ENCODE data around the gene WDR27. TPM values are rescaled to one million over a fixed set of nuclear protein-coding genes. Genes with fewer than 3 reads are reported as not detected.

Gene WDR27
- total RNA-seq, 4 donors from 2014 or later, result 2.8 to 31.6 (median 4.0) TPM

DNA sequence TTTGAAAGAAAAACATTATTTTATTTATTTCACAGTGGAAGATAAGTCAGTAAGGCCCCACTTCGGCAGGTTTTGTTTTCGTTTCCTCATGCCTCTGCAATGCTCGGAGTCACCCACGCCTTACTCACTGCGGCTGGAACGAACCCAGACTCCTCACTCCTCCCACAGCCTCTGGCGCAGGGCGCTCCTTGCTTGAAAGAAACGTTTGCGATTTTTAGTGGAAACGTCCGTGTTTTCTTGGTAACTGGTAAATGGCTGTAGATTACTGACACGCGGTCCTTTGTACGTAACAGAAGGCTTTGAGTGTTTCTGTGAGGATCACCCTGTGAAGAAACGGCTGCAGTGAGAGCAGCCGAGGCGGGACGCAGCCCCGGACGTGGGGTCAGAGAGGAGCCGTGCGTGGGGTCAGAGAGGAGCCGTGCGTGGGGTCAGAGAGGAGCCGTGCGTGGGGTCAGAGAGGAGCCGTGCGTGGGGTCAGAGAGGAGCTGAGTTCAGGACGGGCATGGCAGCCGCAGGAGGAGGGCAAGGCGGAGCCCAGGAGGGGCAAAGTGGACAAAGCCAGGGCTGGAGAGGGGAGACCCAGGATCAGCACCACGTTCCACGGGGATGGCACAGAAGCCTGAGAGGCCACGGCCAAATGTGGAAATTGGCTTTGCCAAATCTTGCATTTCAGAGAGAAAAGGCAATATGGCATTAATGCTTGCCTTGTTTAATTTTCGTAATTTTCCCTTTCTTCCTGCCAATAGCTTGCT, 249.5 kb downstream of the WDR27 start:
- intact Hi-C loops (cut with DNase I; ENCODE audit: low total_unique reads) (no loop called here), in situ Hi-C loops (cut with MboI; ENCODE audit: low sequenced_read_pairs in 4 of 4) (no loop called here)
- Histone ChIP-seq H3K4me3 (peak overlapping the region in 3 of 4 donors; percentile 39 to 46 (median 39)), H3K27ac (peak overlapping the region; percentile 65 to 76 (median 70)), H3K4me1 (no peaks in the 10 kb centered on the region), H3K27me3 (no peaks in the 10 kb centered on the region), H3K36me3 (no peaks in the 10 kb centered on the region), H3K9me3 (no peaks in the 10 kb centered on the region)
- peak; percentile 81 to 86 for ATAC-seq
- peak; percentile 50 to 65 for DNase-seq
- TF ChIP-seq CTCF (IDR thresholded peaks at IDR 0.05 in 4 of 5, conservative IDR thresholded peaks at IDR 0.05 in 1 of 5) (no peak), POLR2A (IDR thresholded peaks at IDR 0.05) (peak in 1 of 2 donors; percentile 33)

DNA sequence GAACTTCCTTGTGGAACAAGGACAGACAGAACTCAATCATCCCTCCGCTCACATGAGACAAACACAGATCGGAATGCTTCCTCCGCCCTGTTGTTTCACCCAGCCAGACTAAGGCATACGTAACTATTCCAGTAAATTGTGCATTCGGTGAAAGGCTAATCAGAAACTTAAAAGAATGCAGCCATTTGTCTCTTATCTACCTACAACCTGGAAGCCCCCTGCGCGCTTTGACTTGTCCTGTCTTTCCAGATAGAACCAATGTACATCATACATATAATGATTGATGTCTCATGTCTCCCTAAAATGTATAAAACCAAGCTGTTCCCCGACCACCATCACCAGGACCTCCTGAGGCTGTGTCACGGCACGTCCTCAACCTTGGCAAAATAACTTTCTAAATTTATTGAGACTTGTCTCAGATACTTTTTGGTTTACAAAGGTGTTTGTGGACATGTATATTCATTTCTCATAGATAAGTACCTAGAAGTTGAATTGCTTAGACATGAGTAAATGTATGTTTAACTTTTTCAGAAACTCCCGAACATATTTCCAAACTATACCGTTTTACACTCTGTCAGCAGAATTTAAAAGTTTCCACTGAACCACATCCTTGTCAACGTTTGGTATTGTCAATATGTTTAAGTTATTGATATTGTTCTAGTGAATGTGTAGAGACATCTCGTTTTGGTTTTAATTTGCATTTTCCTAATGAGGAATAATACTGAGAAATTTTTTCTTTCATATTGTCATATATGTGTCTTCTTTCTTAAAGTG, 250.6 kb downstream of the WDR27 start:
- in situ Hi-C loops (cut with MboI; ENCODE audit: low sequenced_read_pairs in 4 of 4) (no loop called here), intact Hi-C loops (cut with DNase I; ENCODE audit: low total_unique reads) (no loop called here)
- H3K27me3 ChIP-seq, result no peaks in the 10 kb centered on the region
- H3K4me3 ChIP-seq, result peak overlapping the region in 3 of 4 donors; percentile 39 to 46 (median 39)
- no peaks in the 10 kb centered on the region for H3K4me1 ChIP-seq
- H3K36me3 ChIP-seq, result no peaks in the 10 kb centered on the region
- TF ChIP-seq POLR2A (IDR thresholded peaks at IDR 0.05) (no peak), CTCF (IDR thresholded peaks at IDR 0.05 in 4 of 5, conservative IDR thresholded peaks at IDR 0.05 in 1 of 5) (no peak)
- ATAC-seq, result no peak
- DNase-seq, result no peak
- H3K27ac ChIP-seq, result peak overlapping the region; percentile 65 to 76 (median 70)
- H3K9me3 ChIP-seq, result no peaks in the 10 kb centered on the region

- TF ChIP-seq CTCF (IDR thresholded peaks at IDR 0.05 in 4 of 5, conservative IDR thresholded peaks at IDR 0.05 in 1 of 5), result no peak
- no peak for ATAC-seq
- DNase-seq, result no peak
- no peaks in the 10 kb centered on the region for H3K27me3 ChIP-seq
- no peaks in the 10 kb centered on the region for H3K36me3 ChIP-seq
- H3K4me3 ChIP-seq, result no peak overlapping the region
- H3K4me1 ChIP-seq, result no peaks in the 10 kb centered on the region
- peak overlapping the region in 1 of 4 donors; percentile 76 for H3K27ac ChIP-seq
- in situ Hi-C loops (cut with MboI; ENCODE audit: low sequenced_read_pairs in 4 of 4) (no loop called here), intact Hi-C loops (cut with DNase I; ENCODE audit: low total_unique reads) (no loop called here)
- H3K9me3 ChIP-seq, result no peaks in the 10 kb centered on the region
Observed at GRCh38 chr6:169450097-169450496, 251.7 kb downstream of the WDR27 start.

DNA sequence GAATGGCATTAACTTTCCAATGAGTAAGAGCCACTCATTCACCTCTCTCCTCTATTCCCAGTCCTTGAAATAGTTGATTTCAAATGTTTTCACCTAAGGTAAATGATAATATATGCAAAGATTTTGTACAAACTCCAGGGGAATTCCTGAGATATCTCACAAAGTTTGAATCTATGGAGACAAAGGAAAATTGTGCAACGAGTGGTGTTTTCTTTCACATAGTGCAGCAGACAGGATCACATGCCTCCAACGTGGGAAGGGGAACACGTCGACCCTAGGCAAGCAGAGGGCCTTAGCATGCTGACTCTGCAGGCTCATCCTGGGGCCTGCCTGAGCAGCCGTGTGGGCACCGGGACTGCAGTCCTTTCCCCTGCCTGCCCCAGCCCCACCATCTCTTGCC, 252.6 kb downstream of the WDR27 start:
- no peaks in the 10 kb centered on the region for H3K36me3 ChIP-seq
- no peaks in the 10 kb centered on the region for H3K27me3 ChIP-seq
- H3K4me1 ChIP-seq, result no peaks in the 10 kb centered on the region
- in situ Hi-C loops (cut with MboI; ENCODE audit: low sequenced_read_pairs in 4 of 4), result no loop called here
- TF ChIP-seq POLR2A (IDR thresholded peaks at IDR 0.05) (no peak), CTCF (IDR thresholded peaks at IDR 0.05 in 4 of 5, conservative IDR thresholded peaks at IDR 0.05 in 1 of 5) (no peak)
- no peaks in the 10 kb centered on the region for H3K9me3 ChIP-seq
- intact Hi-C loops (cut with DNase I; ENCODE audit: low total_unique reads), result no loop called here
- no peak overlapping the region for H3K27ac ChIP-seq
- no peak overlapping the region for H3K4me3 ChIP-seq
- ATAC-seq (no peak), DNase-seq (no peak)

All from gastrocnemius medialis (tissue), 4 donors.